Measurements from ENCODE around the gene STPG4. TPM values are rescaled to one million over a fixed set of nuclear protein-coding genes. Genes with fewer than 3 reads are reported as not detected.
"Not testable (repeated sequence)": the region's sequence is repeated elsewhere in the genome, so short reads cannot be mapped to it uniquely, and the experiment has no call there.

STPG4 gene
- total and polyA plus RNA-seq, 2 of the 8 experiments (the other 6 are each of a cell fraction or from before 2014, with no cell fraction given): 0.28 TPM; not detected in 1

- WGBS, 2 experiments (ENCODE audit: extremely low coverage in 1 of 2, insufficient coverage in 1 of 2, insufficient read length in 1 of 2, insufficient replicate concordance in 2 of 2, low coverage in 1 of 2, low lambda C conversion rate in 2 of 2, missing lambda C conversion rate in 1 of 2): 87% methylated on average over 4 of the region's 4 CpGs; no CpG with 5 or more reads in 1 of the 2 experiments
- H2BK5ac ChIP-seq (ENCODE audit: low read depth, low read length); H3K79me1 ChIP-seq (ENCODE audit: low read depth, low read length); H3K9me3 ChIP-seq (ENCODE audit: insufficient read depth in 2 of 2, low read depth in 1 of 2, low read length in 1 of 2); H2BK20ac ChIP-seq (ENCODE audit: low read length); H3K14ac ChIP-seq (ENCODE audit: insufficient read length); H3K36me3 ChIP-seq (ENCODE audit: control insufficient read depth in 2 of 4, insufficient read depth in 4 of 4, low read length in 3 of 4); H3K18ac ChIP-seq (ENCODE audit: extremely low read depth, low read length); H3K23me2 ChIP-seq (ENCODE audit: low read depth, low read length); H3K4ac ChIP-seq (replicated peaks; ENCODE audit: insufficient read length, low read depth, low read length); H3K27me3 ChIP-seq (replicated peaks in 1 of 4; ENCODE audit: control insufficient read depth in 3 of 4, extremely low read depth in 1 of 4, insufficient read depth in 3 of 4, low read length in 3 of 4); H2BK120ac ChIP-seq (replicated peaks; ENCODE audit: low read depth, low read length); H3K23ac ChIP-seq (ENCODE audit: insufficient read length); H3K79me2 ChIP-seq (ENCODE audit: control insufficient read depth in 1 of 2, insufficient read depth in 2 of 2, low read length in 2 of 2); POLR2A ChIA-PET (ENCODE audit: partially characterized antibody); H4K91ac ChIP-seq (replicated peaks; ENCODE audit: insufficient read length, low read length); H3K56ac ChIP-seq (replicated peaks; ENCODE audit: insufficient read length, low read depth, low read length); FAIRE-seq; H2BK15ac ChIP-seq (ENCODE audit: low read length); H3K4me3 ChIP-seq (ENCODE audit: extremely low read depth in 1 of 4, insufficient read depth in 2 of 4, low read depth in 3 of 4, low read length in 4 of 4); H2AK5ac ChIP-seq (ENCODE audit: low read depth, low read length); H2AFZ ChIP-seq (ENCODE audit: low read length); H3K4me2 ChIP-seq (ENCODE audit: insufficient read depth in 1 of 2, low read depth in 2 of 2, low read length in 2 of 2); H3K27ac ChIP-seq (ENCODE audit: low read depth, low read length); DNase-seq (ENCODE audit: low read depth in 1 of 2, low spot score in 2 of 2); H3K9ac ChIP-seq (replicated peaks in 1 of 4; ENCODE audit: extremely low read depth in 1 of 4, low read depth in 3 of 4, low read length in 3 of 4); H2BK12ac ChIP-seq (ENCODE audit: low read depth, low read length); H4K20me1 ChIP-seq (replicated peaks in 1 of 2; ENCODE audit: control insufficient read depth in 1 of 2, insufficient read depth in 2 of 2, low read length in 2 of 2); H4K5ac ChIP-seq (ENCODE audit: insufficient read length, low read depth, low read length); H4K8ac ChIP-seq (ENCODE audit: extremely low read depth, insufficient read depth, low read length): not testable (repeated sequence)
- peaks cover 0 to 12% (median 3%) of the 10 kb centered on the region in 4 experiments; a peak in 6 of 7 replicates for H3K4me1 ChIP-seq (replicated peaks in 1 of 4; ENCODE audit: control insufficient read depth in 3 of 4, insufficient read depth in 4 of 4, low read length in 3 of 4)
- CTCF ChIA-PET (ENCODE audit: partially characterized antibody): interaction anchor here (2.0 kb wide), 1 partner anchor 13 kb away, joined by 6 read pairs; no protein-coding TSS in a partner anchor
Measured at GRCh38 chr2:47124740-47125139, 30.4 kb downstream of the STPG4 start.

- not testable (repeated sequence) for H2BK15ac ChIP-seq (ENCODE audit: low read length); H3K56ac ChIP-seq (replicated peaks; ENCODE audit: insufficient read length, low read depth, low read length); H3K14ac ChIP-seq (ENCODE audit: insufficient read length); H2AK5ac ChIP-seq (ENCODE audit: low read depth, low read length); H2BK5ac ChIP-seq (ENCODE audit: low read depth, low read length); H4K91ac ChIP-seq (replicated peaks; ENCODE audit: insufficient read length, low read length); DNase-seq (ENCODE audit: low read depth in 1 of 2, low spot score in 2 of 2); H2BK20ac ChIP-seq (ENCODE audit: low read length); H2AFZ ChIP-seq (ENCODE audit: low read length); H3K79me1 ChIP-seq (ENCODE audit: low read depth, low read length); H3K23me2 ChIP-seq (ENCODE audit: low read depth, low read length); H2BK120ac ChIP-seq (replicated peaks; ENCODE audit: low read depth, low read length); H3K4me2 ChIP-seq (ENCODE audit: insufficient read depth in 1 of 2, low read depth in 2 of 2, low read length in 2 of 2); H2BK12ac ChIP-seq (ENCODE audit: low read depth, low read length); H3K9ac ChIP-seq (replicated peaks in 1 of 4; ENCODE audit: extremely low read depth in 1 of 4, low read depth in 3 of 4, low read length in 3 of 4); H3K79me2 ChIP-seq (ENCODE audit: control insufficient read depth in 1 of 2, insufficient read depth in 2 of 2, low read length in 2 of 2); H3K23ac ChIP-seq (ENCODE audit: insufficient read length); H3K4ac ChIP-seq (replicated peaks; ENCODE audit: insufficient read length, low read depth, low read length); H3K4me1 ChIP-seq (replicated peaks in 1 of 4; ENCODE audit: control insufficient read depth in 3 of 4, insufficient read depth in 4 of 4, low read length in 3 of 4); H3K18ac ChIP-seq (ENCODE audit: extremely low read depth, low read length); FAIRE-seq; H3K27me3 ChIP-seq (replicated peaks in 1 of 4; ENCODE audit: control insufficient read depth in 3 of 4, extremely low read depth in 1 of 4, insufficient read depth in 3 of 4, low read length in 3 of 4); H3K4me3 ChIP-seq (ENCODE audit: extremely low read depth in 1 of 4, insufficient read depth in 2 of 4, low read depth in 3 of 4, low read length in 4 of 4); H4K5ac ChIP-seq (ENCODE audit: insufficient read length, low read depth, low read length); H3K9me3 ChIP-seq (ENCODE audit: insufficient read depth in 2 of 2, low read depth in 1 of 2, low read length in 1 of 2); H3K27ac ChIP-seq (ENCODE audit: low read depth, low read length); H4K8ac ChIP-seq (ENCODE audit: extremely low read depth, insufficient read depth, low read length); H4K20me1 ChIP-seq (replicated peaks in 1 of 2; ENCODE audit: control insufficient read depth in 1 of 2, insufficient read depth in 2 of 2, low read length in 2 of 2); H3K36me3 ChIP-seq (ENCODE audit: control insufficient read depth in 2 of 4, insufficient read depth in 4 of 4, low read length in 3 of 4)
- POLR2A ChIA-PET (ENCODE audit: partially characterized antibody): interaction anchor here (1.1 kb wide), 1 partner anchor 193 kb away, joined by 3 read pairs; no protein-coding TSS in a partner anchor
- CTCF ChIA-PET (ENCODE audit: partially characterized antibody): interaction anchor here (1.0 to 2.2 kb wide), 3 partner anchors 36 to 202 kb away, joined by 3 to 11 read pairs (median 3); no protein-coding TSS in a partner anchor
- 100% methylated on average over 3 of the region's 5 CpGs; no CpG with 5 or more reads in 1 of the 2 experiments for WGBS, 2 experiments (ENCODE audit: extremely low coverage in 1 of 2, insufficient coverage in 1 of 2, insufficient read length in 1 of 2, insufficient replicate concordance in 2 of 2, low coverage in 1 of 2, low lambda C conversion rate in 2 of 2, missing lambda C conversion rate in 1 of 2)
Measured at GRCh38 chr2:47120424-47120823, 34.7 kb downstream of the STPG4 start.

Data from H1 (cell line).